MM.1S (cell line): Measurements from ENCODE around the gene PSTPIP2.

Experiments
- CTCF ChIP-seq: fragments of 300-600 bp; sonication (generic); IDR thresholded peaks from 2 replicates; pipeline ENCODE4 v1.5.1; 2016; ENCODE audit warnings: antibody characterized with exemption, low read length, mixed read lengths
- EZH2phosphoT487 ChIP-seq: fragments of 300-600 bp; sonication (generic); IDR thresholded peaks from 2 replicates; pipeline ENCODE4 v1.6.1; 2018; ENCODE audit warnings: antibody characterized with exemption, low read length

DNA sequence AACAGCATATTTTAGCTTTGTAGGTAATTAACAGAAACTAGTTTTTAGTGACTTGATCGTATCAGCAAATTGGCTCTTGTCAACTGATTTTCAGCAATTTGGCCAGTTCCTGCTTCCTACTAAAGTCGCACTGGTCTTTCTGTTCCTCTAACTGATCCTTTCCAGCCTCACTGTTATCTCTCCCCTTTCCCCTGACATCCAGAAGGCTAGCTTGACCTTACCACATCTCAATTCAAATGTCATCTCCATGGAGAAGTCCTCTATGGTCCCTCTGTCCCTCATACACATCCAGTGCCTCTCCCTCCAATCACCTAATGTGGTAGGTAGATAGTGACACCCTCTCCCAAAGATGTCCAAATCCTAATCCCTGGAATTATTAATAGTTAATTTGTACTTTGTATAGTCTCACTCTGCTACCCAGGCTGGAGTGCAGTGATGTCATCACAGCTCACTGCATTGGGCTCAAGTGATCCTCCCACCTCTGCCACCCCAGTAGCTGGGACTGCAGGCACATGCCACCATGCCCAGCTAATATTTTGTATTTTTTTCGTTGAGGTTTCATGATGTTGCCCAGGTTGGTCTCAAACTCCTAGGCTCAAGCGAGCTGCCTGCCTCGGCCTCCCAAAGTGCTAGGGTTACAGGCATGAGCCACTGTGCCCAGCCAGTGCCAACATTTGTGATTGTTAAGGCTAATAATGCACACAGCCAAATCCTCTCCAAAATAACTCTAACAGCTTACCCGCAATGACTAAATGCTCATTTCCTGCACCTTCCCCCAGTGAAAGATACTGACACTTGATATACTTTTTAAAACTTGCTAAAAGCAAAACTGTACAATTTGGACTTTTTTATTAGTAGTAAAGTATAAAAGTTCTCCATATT is 16.9 kb downstream of the PSTPIP2 start:
- TF ChIP-seq CTCF = no peak
- TF ChIP-seq EZH2phosphoT487 = no peak
